Measurements from ENCODE around the gene GAPT.

DNA sequence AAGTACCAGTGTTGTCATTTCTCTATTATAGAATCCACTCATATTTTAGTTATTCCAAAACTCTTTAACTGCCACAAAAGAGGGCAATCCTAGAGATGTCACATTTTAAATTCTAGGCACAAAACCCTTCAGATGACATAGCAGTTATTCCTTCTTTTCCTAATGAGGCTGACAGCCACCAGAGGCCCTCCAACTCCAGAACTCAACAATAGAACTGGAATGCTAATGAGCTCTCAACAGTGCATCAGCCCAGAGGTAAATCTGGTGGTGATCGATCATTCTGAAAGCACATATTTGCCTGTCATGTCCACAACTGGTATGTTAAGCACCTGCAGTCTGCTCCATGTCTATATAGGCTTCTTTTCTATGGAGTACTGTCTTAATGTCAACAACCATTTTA lies 51.5 kb downstream of the GAPT start:
- TF ChIP-seq POLR2A (IDR thresholded peaks at IDR 0.05; ENCODE audit: low read length) (no peak), GATA3 (IDR thresholded peaks at IDR 0.05; ENCODE audit: borderline replicate concordance) (no peak), CTCF (IDR thresholded peaks at IDR 0.05) (no peak)

Measured in A549 (cell line).